GM23338 (cell line): ENCODE data around the gene KCNIP1. TPM values are rescaled to one million over a fixed set of nuclear protein-coding genes. Genes with fewer than 3 reads are reported as not detected.

ENCODE experiments used
- ATAC-seq: fragments of 200-7000 bp; cut with Tn5 transposase; 3 replicates; pipeline ENCODE4 v1.9.1; 2020
- DNase-seq: peaks from one replicate; pipeline ENCODE4 v3.0.0-alpha.2; 2015; ENCODE audit warnings: low spot score
- H2AFZ ChIP-seq: fragments of 200-600 bp; sonication (generic); 2 replicates; pipeline ENCODE4 v1.8.0; 2016; ENCODE audit warnings: antibody characterized with exemption, mild to moderate bottlenecking, moderate library complexity
- H3F3A ChIP-seq: fragments of 200-600 bp; sonication (generic); replicated peaks from 2 replicates; pipeline ENCODE4 v1.8.0; 2017; ENCODE audit warnings: antibody characterized with exemption, mixed run types, low read depth
- H3K27ac ChIP-seq: fragments of 200-600 bp; sonication (generic); 2 replicates; pipeline ENCODE4 v1.6.1; 2016; ENCODE audit warnings: low read depth
- H3K27me3 ChIP-seq: fragments of 200-600 bp; sonication (generic); 2 replicates; pipeline ENCODE4 v1.8.0; 2016; ENCODE audit warnings: mild to moderate bottlenecking, mixed run types, moderate library complexity; ENCODE audit not compliant: insufficient read depth
- H3K36me3 ChIP-seq: fragments of 200-600 bp; sonication (generic); 2 replicates; pipeline ENCODE4 v1.8.0; 2016; ENCODE audit warnings: mild to moderate bottlenecking; ENCODE audit not compliant: insufficient read depth
- H3K4me1 ChIP-seq: fragments of 200-600 bp; sonication (generic); 2 replicates; pipeline ENCODE4 v1.8.0; 2016; ENCODE audit warnings: mild to moderate bottlenecking, moderate library complexity; ENCODE audit not compliant: insufficient read depth
- H3K4me2 ChIP-seq: fragments of 200-600 bp; sonication (generic); 2 replicates; pipeline ENCODE4 v1.7.1; 2017; ENCODE audit warnings: mixed run types
- H3K4me3 ChIP-seq: fragments of 200-600 bp; sonication (generic); 2 replicates; pipeline ENCODE4 v1.6.1; 2016; ENCODE audit warnings: mixed run types
- H3K79me2 ChIP-seq: fragments of 200-600 bp; sonication (generic); replicated peaks from 2 replicates; pipeline ENCODE4 v1.8.0; 2017; ENCODE audit warnings: mild to moderate bottlenecking; ENCODE audit not compliant: insufficient read depth
- H3K9me2 ChIP-seq: fragments of 200-600 bp; sonication (generic); 2 replicates; pipeline ENCODE4 v1.8.0; 2017; ENCODE audit not compliant: insufficient read depth
- H4K20me1 ChIP-seq: fragments of 200-600 bp; sonication (generic); replicated peaks from 2 replicates; pipeline ENCODE4 v1.8.0; 2017; ENCODE audit warnings: mild to moderate bottlenecking; ENCODE audit not compliant: insufficient read depth
- H3K27ac Mint-ChIP-seq: 2 replicates; pipeline ENCODE4 v1.8.0; 2020; ENCODE audit warnings: inconsistent platforms, mild to moderate bottlenecking, moderate library complexity, mixed read lengths
- H3K27me3 Mint-ChIP-seq: 3 replicates; pipeline ENCODE4 v1.8.0; 2022; ENCODE audit warnings: low read depth, mild to moderate bottlenecking, moderate library complexity, mixed read lengths, inconsistent platforms; ENCODE audit not compliant: insufficient read depth, poor library complexity
- H3K36me3 Mint-ChIP-seq: 3 replicates; pipeline ENCODE4 v1.8.0; 2021; ENCODE audit warnings: low read depth, mild to moderate bottlenecking, inconsistent platforms, moderate library complexity, mixed read lengths
- H3K4me1 Mint-ChIP-seq: 3 replicates; pipeline ENCODE4 v1.8.0; 2020; ENCODE audit warnings: mild to moderate bottlenecking, inconsistent platforms, mixed read lengths
- H3K4me3 Mint-ChIP-seq: 3 replicates; pipeline ENCODE4 v1.8.0; 2021; ENCODE audit warnings: moderate library complexity, mild to moderate bottlenecking, inconsistent platforms, mixed read lengths
- H3K9me3 Mint-ChIP-seq: 3 replicates; pipeline ENCODE4 v1.8.0; 2020; ENCODE audit warnings: moderate library complexity, mild to moderate bottlenecking, inconsistent platforms, mixed read lengths
- CREB1 ChIP-seq: fragments of 250-450 bp; sonication (Bioruptor Pico); IDR thresholded peaks from 2 replicates; pipeline ENCODE4 v1.5.0; 2020; ENCODE audit warnings: low read depth, mild to moderate bottlenecking, moderate library complexity
- EZH2 ChIP-seq: fragments of 200-600 bp; sonication (generic); IDR thresholded peaks from one replicate; pipeline ENCODE4 v1.8.0; 2017; ENCODE audit warnings: antibody characterized with exemption, mild to moderate bottlenecking, low read depth; ENCODE audit not compliant: unreplicated experiment
- EZH2phosphoT487 ChIP-seq: fragments of 200-600 bp; sonication (generic); IDR thresholded peaks from one replicate; pipeline ENCODE4 v1.8.1; 2018; ENCODE audit warnings: antibody characterized with exemption; ENCODE audit not compliant: unreplicated experiment
- JUNB ChIP-seq: IDR thresholded peaks from one replicate; pipeline ENCODE4 v1.6.1; 2016; ENCODE audit warnings: antibody characterized with exemption; ENCODE audit not compliant: unreplicated experiment
- NANOG ChIP-seq: IDR thresholded peaks from 2 replicates; pipeline ENCODE4 v1.6.1; 2016; ENCODE audit warnings: antibody characterized with exemption, borderline replicate concordance
- POLR2AphosphoS5 ChIP-seq: IDR thresholded peaks from 2 replicates; pipeline ENCODE4 v1.6.1; 2016; ENCODE audit warnings: antibody characterized with exemption, low read depth
- STAT1 ChIP-seq: IDR thresholded peaks from one replicate; pipeline ENCODE4 v1.6.1; 2016; ENCODE audit warnings: antibody characterized with exemption; ENCODE audit not compliant: unreplicated experiment
- ZNF114 ChIP-seq: fragments of 250-450 bp; sonication (Bioruptor Pico); IDR thresholded peaks from 2 replicates; pipeline ENCODE4 v1.5.0; 2020; ENCODE audit warnings: mild to moderate bottlenecking, moderate library complexity
- ZNF331 ChIP-seq: fragments of 250-450 bp; sonication (Bioruptor Pico); IDR thresholded peaks from 2 replicates; pipeline ENCODE4 v1.5.0; 2020; ENCODE audit warnings: low read depth, mild to moderate bottlenecking, moderate library complexity
- polyA plus RNA-seq: library from polyadenylated mRNA; unstranded; fragments of >200 nt; fragmentation: Nextera tagmentation; extraction: Ambion mirVana; gene quantifications from 2 replicates; pipeline ENCODE4 v1.2.1, GENCODE V29; 2016
- total RNA-seq: library from RNA; depleted of rRNA; stranded (reverse); fragments of >200 nt; shearing (Covaris generic); gene quantifications from 2 replicates; pipeline ENCODE4 v1.2.3, GENCODE V29; 2014
- TF ChIP-seq, protein P1 (sequence below), 2 experiments: fragments of 200-600 bp in 1 of 2; sonication (generic) in 1 of 2; conservative IDR thresholded peaks; 2 replicates each; pipeline versions ENCODE4 v1.5.1 to v1.6.1; 2016 to 2017; ENCODE audit warnings: antibody characterized with exemption in 2 of 2, low read depth in 2 of 2, mild to moderate bottlenecking in 2 of 2, moderate library complexity in 1 of 2
- TF ChIP-seq, protein P2 (sequence below): IDR thresholded peaks from one replicate; pipeline ENCODE4 v1.6.1; 2018; ENCODE audit warnings: antibody characterized with exemption; ENCODE audit not compliant: unreplicated experiment
- TF ChIP-seq, protein P3 (sequence below): IDR thresholded peaks from 2 replicates; pipeline ENCODE4 v1.6.1; 2016; ENCODE audit warnings: antibody characterized with exemption

Gene KCNIP1
- total and polyA plus RNA-seq, 2 experiments from 2014 or later: 0.31 to 0.87 TPM

DNA sequence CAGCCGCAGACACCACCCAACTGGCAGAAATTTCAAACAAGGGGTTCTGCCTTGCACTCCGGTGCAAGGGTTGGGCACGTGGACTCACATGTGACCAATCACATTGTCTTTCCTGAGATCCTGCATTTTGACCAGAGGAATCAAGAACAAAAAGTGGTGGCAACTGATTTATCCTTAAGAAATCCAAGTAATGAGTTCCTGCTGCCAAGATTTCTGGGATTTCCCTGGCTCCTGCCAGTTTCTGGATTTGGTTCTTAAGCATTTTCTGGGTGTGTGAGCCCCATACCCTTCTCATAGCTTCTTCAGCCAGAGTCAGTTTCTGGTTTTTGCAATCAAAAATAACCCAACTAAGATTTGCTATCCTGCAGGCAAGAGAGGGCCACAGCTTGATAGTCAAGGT, 17.4 kb upstream of the KCNIP1 start (continued):
- no peak for TF ChIP-seq EZH2phosphoT487
- TF ChIP-seq, protein P1, sequence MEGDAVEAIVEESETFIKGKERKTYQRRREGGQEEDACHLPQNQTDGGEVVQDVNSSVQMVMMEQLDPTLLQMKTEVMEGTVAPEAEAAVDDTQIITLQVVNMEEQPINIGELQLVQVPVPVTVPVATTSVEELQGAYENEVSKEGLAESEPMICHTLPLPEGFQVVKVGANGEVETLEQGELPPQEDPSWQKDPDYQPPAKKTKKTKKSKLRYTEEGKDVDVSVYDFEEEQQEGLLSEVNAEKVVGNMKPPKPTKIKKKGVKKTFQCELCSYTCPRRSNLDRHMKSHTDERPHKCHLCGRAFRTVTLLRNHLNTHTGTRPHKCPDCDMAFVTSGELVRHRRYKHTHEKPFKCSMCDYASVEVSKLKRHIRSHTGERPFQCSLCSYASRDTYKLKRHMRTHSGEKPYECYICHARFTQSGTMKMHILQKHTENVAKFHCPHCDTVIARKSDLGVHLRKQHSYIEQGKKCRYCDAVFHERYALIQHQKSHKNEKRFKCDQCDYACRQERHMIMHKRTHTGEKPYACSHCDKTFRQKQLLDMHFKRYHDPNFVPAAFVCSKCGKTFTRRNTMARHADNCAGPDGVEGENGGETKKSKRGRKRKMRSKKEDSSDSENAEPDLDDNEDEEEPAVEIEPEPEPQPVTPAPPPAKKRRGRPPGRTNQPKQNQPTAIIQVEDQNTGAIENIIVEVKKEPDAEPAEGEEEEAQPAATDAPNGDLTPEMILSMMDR (conservative IDR thresholded peaks at IDR 0.05; ENCODE audit: low read depth in 2 of 2): no peak

DNA sequence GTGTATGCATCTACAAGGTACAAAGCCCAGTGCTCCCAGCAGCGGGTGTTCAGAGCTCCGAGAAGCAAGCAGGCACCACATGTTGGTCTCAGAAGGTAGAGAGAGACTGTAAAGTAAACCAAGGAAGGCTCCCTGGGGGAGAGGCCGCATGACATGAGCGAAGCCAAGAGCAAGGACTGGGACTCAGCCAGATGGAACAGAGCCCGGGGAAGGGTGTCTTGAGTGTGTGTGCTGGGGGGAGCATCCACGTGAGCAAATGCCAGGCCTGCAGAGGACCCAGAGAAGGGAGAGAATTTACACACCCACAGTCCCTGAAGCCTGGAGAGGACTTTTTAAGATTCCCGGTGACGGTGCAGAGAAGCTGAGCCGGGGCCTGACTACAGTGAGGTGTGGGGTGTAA, 15.2 kb upstream of the KCNIP1 start:
- H3K36me3 Mint-ChIP-seq: no peaks in the 10 kb centered on the region
- no peak for TF ChIP-seq NANOG
- TF ChIP-seq, protein P2, sequence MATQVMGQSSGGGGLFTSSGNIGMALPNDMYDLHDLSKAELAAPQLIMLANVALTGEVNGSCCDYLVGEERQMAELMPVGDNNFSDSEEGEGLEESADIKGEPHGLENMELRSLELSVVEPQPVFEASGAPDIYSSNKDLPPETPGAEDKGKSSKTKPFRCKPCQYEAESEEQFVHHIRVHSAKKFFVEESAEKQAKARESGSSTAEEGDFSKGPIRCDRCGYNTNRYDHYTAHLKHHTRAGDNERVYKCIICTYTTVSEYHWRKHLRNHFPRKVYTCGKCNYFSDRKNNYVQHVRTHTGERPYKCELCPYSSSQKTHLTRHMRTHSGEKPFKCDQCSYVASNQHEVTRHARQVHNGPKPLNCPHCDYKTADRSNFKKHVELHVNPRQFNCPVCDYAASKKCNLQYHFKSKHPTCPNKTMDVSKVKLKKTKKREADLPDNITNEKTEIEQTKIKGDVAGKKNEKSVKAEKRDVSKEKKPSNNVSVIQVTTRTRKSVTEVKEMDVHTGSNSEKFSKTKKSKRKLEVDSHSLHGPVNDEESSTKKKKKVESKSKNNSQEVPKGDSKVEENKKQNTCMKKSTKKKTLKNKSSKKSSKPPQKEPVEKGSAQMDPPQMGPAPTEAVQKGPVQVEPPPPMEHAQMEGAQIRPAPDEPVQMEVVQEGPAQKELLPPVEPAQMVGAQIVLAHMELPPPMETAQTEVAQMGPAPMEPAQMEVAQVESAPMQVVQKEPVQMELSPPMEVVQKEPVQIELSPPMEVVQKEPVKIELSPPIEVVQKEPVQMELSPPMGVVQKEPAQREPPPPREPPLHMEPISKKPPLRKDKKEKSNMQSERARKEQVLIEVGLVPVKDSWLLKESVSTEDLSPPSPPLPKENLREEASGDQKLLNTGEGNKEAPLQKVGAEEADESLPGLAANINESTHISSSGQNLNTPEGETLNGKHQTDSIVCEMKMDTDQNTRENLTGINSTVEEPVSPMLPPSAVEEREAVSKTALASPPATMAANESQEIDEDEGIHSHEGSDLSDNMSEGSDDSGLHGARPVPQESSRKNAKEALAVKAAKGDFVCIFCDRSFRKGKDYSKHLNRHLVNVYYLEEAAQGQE: no peak
- no peak for TF ChIP-seq EZH2
- TF ChIP-seq, protein P3, sequence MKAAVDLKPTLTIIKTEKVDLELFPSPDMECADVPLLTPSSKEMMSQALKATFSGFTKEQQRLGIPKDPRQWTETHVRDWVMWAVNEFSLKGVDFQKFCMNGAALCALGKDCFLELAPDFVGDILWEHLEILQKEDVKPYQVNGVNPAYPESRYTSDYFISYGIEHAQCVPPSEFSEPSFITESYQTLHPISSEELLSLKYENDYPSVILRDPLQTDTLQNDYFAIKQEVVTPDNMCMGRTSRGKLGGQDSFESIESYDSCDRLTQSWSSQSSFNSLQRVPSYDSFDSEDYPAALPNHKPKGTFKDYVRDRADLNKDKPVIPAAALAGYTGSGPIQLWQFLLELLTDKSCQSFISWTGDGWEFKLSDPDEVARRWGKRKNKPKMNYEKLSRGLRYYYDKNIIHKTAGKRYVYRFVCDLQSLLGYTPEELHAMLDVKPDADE: no peak
- no peak for TF ChIP-seq POLR2AphosphoS5
- TF ChIP-seq ZNF331 (CRISPR knock-in tag): no peak
- TF ChIP-seq, protein P1 (conservative IDR thresholded peaks at IDR 0.05; ENCODE audit: low read depth in 2 of 2): no peak
- TF ChIP-seq STAT1: no peak
- no peak for TF ChIP-seq JUNB
- TF ChIP-seq ZNF114 (CRISPR knock-in tag): no peak
- no peak for TF ChIP-seq CREB1 (CRISPR knock-in tag)

More for the DNA sequence above, 15.2 kb upstream of the KCNIP1 start:
- H3K4me1 ChIP-seq: 0 out of 2 replicates have a peak, but pooled peaks cover 3% of the 10 kb centered on the region
- H3K27me3 ChIP-seq: no peaks in the 10 kb centered on the region
- no peaks in the 10 kb centered on the region for H4K20me1 ChIP-seq
- H2AFZ ChIP-seq: no peak overlapping the region
- no peaks in the 10 kb centered on the region for H3F3A ChIP-seq
- peaks cover 8% of the 10 kb centered on the region for H3K27me3 Mint-ChIP-seq
- H3K4me3 ChIP-seq: no peak overlapping the region
- no peak overlapping the region for H3K27ac ChIP-seq
- ATAC-seq (no peak), DNase-seq (no peak)
- peaks cover 17% of the 10 kb centered on the region for H3K4me1 Mint-ChIP-seq
- H3K4me3 Mint-ChIP-seq: no peak overlapping the region
- H3K9me3 Mint-ChIP-seq: no peaks in the 10 kb centered on the region; the same call in 2 of the 3 replicates
- no peaks in the 10 kb centered on the region; the same call in 1 of the 2 replicates for H3K9me2 ChIP-seq
- no peaks in the 10 kb centered on the region for H3K79me2 ChIP-seq
- H3K36me3 ChIP-seq: no peaks in the 10 kb centered on the region
- H3K4me2 ChIP-seq: no peak overlapping the region
- no peak overlapping the region for H3K27ac Mint-ChIP-seq
